Caco-2 (cell line): ENCODE measurements around the gene MRPS21. TPM values are rescaled to one million over a fixed set of nuclear protein-coding genes. Genes with fewer than 3 reads are reported as not detected.
"Not testable (repeated sequence)": the region's sequence is repeated elsewhere in the genome, so short reads cannot be mapped to it uniquely, and the experiment has no call there.

Source experiments
- BruUV-seq: library from RNA; stranded (reverse); fragments of 400-500 nt; replicated peaks from 2 replicates; lab custom pipeline; 2021; lab: Mats Ljungman, UMichigan
- CTCF ChIA-PET: fragments of 300-600 bp; sonication (Branson Sonifier 250); formaldehyde crosslinking; loops from one replicate; lab custom pipeline; 2022; ENCODE audit warnings: antibody characterized with exemption; lab: Charles Lee
- POLR2A ChIA-PET: fragments of 300-600 bp; sonication (Branson Sonifier 250); formaldehyde crosslinking; loops from one replicate; lab custom pipeline; 2022; ENCODE audit warnings: antibody characterized with exemption; lab: Charles Lee
- DNase-seq, 2 experiments: peaks; one replicate each; pipeline versions ENCODE4 v3.0.0 to v3.0.0-alpha.2; 2020 to 2022
- H3K27me3 ChIP-seq: replicated peaks from 2 replicates; pipeline ENCODE4 v1.6.0; 2011; ENCODE audit warnings: low read length; ENCODE audit not compliant: control insufficient read depth, insufficient read depth
- H3K36me3 ChIP-seq: 2 replicates; pipeline ENCODE4 v1.5.1; 2011; ENCODE audit warnings: low read length; ENCODE audit not compliant: control insufficient read depth, insufficient read depth
- H3K4me1 ChIP-seq: fragments of 250-450 bp; sonication (Bioruptor Pico); 2 replicates; pipeline ENCODE4 v1.5.1; 2020; ENCODE audit warnings: mild to moderate bottlenecking
- H3K4me3 ChIP-seq: 2 replicates; pipeline ENCODE4 v1.5.1; 2011; ENCODE audit warnings: low read depth, mild to moderate bottlenecking, control low read depth, low read length
- H3K9me3 ChIP-seq: fragments of 250-450 bp; sonication (Bioruptor Pico); 2 replicates; pipeline ENCODE4 v1.5.1; 2020; ENCODE audit warnings: mild to moderate bottlenecking, moderate library complexity
- H3K27ac Mint-ChIP-seq: one replicate; pipeline ENCODE4 v1.8.0; 2022; ENCODE audit warnings: mixed read lengths; ENCODE audit not compliant: unreplicated experiment
- H3K27me3 Mint-ChIP-seq: one replicate; pipeline ENCODE4 v1.8.0; 2022; ENCODE audit warnings: mixed read lengths; ENCODE audit not compliant: insufficient read depth, unreplicated experiment
- H3K36me3 Mint-ChIP-seq: one replicate; pipeline ENCODE4 v1.8.0; 2022; ENCODE audit warnings: mild to moderate bottlenecking, mixed read lengths; ENCODE audit not compliant: insufficient read depth, unreplicated experiment
- H3K4me1 Mint-ChIP-seq: one replicate; pipeline ENCODE4 v1.8.0; 2022; ENCODE audit warnings: low read depth, mixed read lengths; ENCODE audit not compliant: unreplicated experiment
- H3K4me3 Mint-ChIP-seq: one replicate; pipeline ENCODE4 v1.8.0; 2022; ENCODE audit warnings: mild to moderate bottlenecking, moderate library complexity, mixed read lengths; ENCODE audit not compliant: unreplicated experiment
- H3K9me3 Mint-ChIP-seq: one replicate; pipeline ENCODE4 v1.8.0; 2022; ENCODE audit warnings: mixed read lengths; ENCODE audit not compliant: unreplicated experiment
- intact Hi-C: fragments of 100-400 bp; cut with micrococcal nuclease; formaldehyde crosslinking; loops from one replicate; pipeline ENCODE4 v1.10.0; 2022; ENCODE audit not compliant: unreplicated experiment
- total RNA-seq: library from RNA; stranded (reverse); gene quantifications from 2 replicates; pipeline ENCODE4 v1.2.3, GENCODE V29; 2022
- TF ChIP-seq, protein P1 (sequence below), 2 experiments: fragments of 200-600 bp in 1 of 2; IDR thresholded peaks; 1 replicate in 1 of 2; 2 replicates in 1 of 2; pipeline versions ENCODE4 v1.5.1 to v1.8.0; 2011 to 2022; ENCODE audit warnings: antibody characterized with exemption in 1 of 2, control low read depth in 1 of 2, inconsistent platforms in 1 of 2, low read depth in 1 of 2, low read length in 1 of 2, mild to moderate bottlenecking in 1 of 2, moderate library complexity in 1 of 2; ENCODE audit not compliant: insufficient read depth in 1 of 2, severe bottlenecking in 1 of 2, unreplicated experiment in 1 of 2

The MRPS21 gene
- total RNA-seq, 1 experiment from 2014 or later = 16.7 TPM

DNA sequence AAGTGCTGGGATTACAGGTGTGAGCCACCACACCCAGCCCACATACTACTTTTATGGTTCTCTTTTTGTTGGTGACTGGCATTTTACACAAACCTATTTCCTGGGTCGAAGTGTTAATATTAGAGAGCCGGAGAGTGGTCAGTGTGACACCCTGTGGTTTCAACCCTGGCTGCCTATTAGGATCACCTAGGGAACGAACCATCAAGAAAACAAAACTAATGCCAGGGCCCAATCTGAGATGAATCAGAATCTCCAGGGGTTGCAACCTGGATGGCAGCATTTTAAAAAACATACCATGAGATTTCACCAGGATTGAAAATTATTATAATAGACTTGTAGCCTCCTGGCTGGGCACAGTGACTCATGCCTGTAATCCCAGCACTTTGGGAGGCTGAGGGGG, 6.1 kb downstream of the MRPS21 start:
- H3K4me1 ChIP-seq = no peaks in the 10 kb centered on the region
- Mint-ChIP-seq H3K27me3 (no peaks in the 10 kb centered on the region), H3K4me1 (no peaks in the 10 kb centered on the region), H3K27ac (no peak overlapping the region), H3K36me3 (no peaks in the 10 kb centered on the region), H3K9me3 (no peaks in the 10 kb centered on the region), H3K4me3 (no peak overlapping the region)
- no peak overlapping the region for H3K4me3 ChIP-seq
- TF ChIP-seq, protein P1, sequence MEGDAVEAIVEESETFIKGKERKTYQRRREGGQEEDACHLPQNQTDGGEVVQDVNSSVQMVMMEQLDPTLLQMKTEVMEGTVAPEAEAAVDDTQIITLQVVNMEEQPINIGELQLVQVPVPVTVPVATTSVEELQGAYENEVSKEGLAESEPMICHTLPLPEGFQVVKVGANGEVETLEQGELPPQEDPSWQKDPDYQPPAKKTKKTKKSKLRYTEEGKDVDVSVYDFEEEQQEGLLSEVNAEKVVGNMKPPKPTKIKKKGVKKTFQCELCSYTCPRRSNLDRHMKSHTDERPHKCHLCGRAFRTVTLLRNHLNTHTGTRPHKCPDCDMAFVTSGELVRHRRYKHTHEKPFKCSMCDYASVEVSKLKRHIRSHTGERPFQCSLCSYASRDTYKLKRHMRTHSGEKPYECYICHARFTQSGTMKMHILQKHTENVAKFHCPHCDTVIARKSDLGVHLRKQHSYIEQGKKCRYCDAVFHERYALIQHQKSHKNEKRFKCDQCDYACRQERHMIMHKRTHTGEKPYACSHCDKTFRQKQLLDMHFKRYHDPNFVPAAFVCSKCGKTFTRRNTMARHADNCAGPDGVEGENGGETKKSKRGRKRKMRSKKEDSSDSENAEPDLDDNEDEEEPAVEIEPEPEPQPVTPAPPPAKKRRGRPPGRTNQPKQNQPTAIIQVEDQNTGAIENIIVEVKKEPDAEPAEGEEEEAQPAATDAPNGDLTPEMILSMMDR (IDR thresholded peaks at IDR 0.05; ENCODE audit: insufficient read depth in 1 of 2, low read depth in 1 of 2, low read length in 1 of 2, severe bottlenecking in 1 of 2, unreplicated experiment in 1 of 2) = no peak
- no peaks in the 10 kb centered on the region for H3K9me3 ChIP-seq
- no peaks in the 10 kb centered on the region for H3K27me3 ChIP-seq
- intact Hi-C loops = no loop called here
- DNase-seq = no peak
- ChIA-PET POLR2A (no interaction called here), CTCF (no interaction called here)
- H3K36me3 ChIP-seq = no peaks in the 10 kb centered on the region
- no TSS peak for BruUV-seq

- H3K4me1 ChIP-seq = no peaks in the 10 kb centered on the region
- Mint-ChIP-seq H3K4me1 (no peaks in the 10 kb centered on the region), H3K4me3 (no peak overlapping the region), H3K27ac (no peak overlapping the region), H3K9me3 (no peaks in the 10 kb centered on the region), H3K36me3 (peaks cover 5% of the 10 kb centered on the region), H3K27me3 (no peaks in the 10 kb centered on the region)
- no peak for DNase-seq
- intact Hi-C loops = no loop called here
- ChIA-PET POLR2A (no interaction called here), CTCF (no interaction called here)
- no peak overlapping the region for H3K4me3 ChIP-seq
- BruUV-seq = no TSS peak
- no peaks in the 10 kb centered on the region for H3K9me3 ChIP-seq
- TF ChIP-seq, protein P1 (IDR thresholded peaks at IDR 0.05; ENCODE audit: insufficient read depth in 1 of 2, low read depth in 1 of 2, low read length in 1 of 2, severe bottlenecking in 1 of 2, unreplicated experiment in 1 of 2) = no peak
- H3K36me3 ChIP-seq = no peaks in the 10 kb centered on the region
- H3K27me3 ChIP-seq = no peaks in the 10 kb centered on the region
Measured at GRCh38 chr1:150302338-150302737, 8.7 kb downstream of the MRPS21 start.

DNA sequence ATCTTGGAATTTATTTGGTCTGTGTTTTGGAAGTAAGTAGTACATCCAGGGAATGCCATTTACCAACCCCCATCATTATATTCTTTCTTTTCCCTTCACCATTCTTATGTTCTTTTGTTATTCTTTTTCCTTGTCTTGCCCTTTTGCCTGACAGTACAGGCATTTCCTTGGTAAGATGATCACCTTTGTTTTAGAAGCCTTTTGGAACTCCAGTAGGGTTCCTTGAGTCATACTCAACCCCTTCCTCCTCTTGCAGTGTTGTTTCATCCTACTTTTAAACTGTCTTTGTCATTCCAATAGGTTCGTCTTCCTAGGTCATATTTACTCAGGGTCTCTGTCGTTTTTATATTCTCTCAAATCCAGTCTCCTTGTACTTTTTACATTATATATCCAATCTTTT, 9.2 kb downstream of the MRPS21 start:
- Mint-ChIP-seq H3K9me3 (no peaks in the 10 kb centered on the region), H3K27me3 (no peaks in the 10 kb centered on the region), H3K36me3 (peaks cover 6% of the 10 kb centered on the region), H3K4me3 (no peak overlapping the region), H3K27ac (no peak overlapping the region), H3K4me1 (no peaks in the 10 kb centered on the region)
- no peak for DNase-seq
- intact Hi-C loops = no loop called here
- Histone ChIP-seq H3K36me3 (no peaks in the 10 kb centered on the region), H3K4me1 (no peaks in the 10 kb centered on the region), H3K4me3 (no peak overlapping the region), H3K9me3 (no peaks in the 10 kb centered on the region), H3K27me3 (no peaks in the 10 kb centered on the region)
- TF ChIP-seq, protein P1 (IDR thresholded peaks at IDR 0.05; ENCODE audit: insufficient read depth in 1 of 2, low read depth in 1 of 2, low read length in 1 of 2, severe bottlenecking in 1 of 2, unreplicated experiment in 1 of 2) = no peak
- BruUV-seq = no TSS peak
- POLR2A ChIA-PET = no interaction called here
- CTCF ChIA-PET = no interaction called here

DNA sequence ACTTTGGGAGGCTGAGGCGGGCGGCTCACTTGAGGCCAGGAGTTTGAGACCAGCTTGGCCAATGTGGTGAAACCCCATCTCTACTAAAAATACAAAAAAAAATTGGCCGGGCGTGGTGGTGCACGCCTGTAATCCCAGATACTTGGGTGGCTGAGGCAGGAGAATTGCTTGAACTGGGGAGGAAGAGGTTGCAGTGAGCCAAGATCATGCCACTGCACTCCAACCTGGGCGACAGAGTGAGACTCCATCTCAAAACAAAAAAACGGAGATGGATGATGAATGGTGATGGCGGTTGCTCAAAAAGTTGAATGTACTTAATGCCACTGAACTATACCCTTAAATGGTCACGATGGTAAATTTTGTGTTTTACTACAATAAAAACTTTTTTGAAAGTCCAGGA, 14.9 kb downstream of the MRPS21 start:
- H3K9me3 ChIP-seq, DNase-seq, H3K36me3 ChIP-seq, H3K27me3 Mint-ChIP-seq, H3K4me1 Mint-ChIP-seq, H3K4me3 ChIP-seq, H3K9me3 Mint-ChIP-seq, H3K4me1 ChIP-seq, H3K27me3 ChIP-seq, CTCF ChIA-PET, H3K4me3 Mint-ChIP-seq, intact Hi-C loops, POLR2A ChIA-PET, BruUV-seq, H3K27ac Mint-ChIP-seq: not testable (repeated sequence)
- peaks cover 12% of the 10 kb centered on the region for H3K36me3 Mint-ChIP-seq
